Caco-2 (cell line): ENCODE results near the gene P3H2. TPM values are rescaled to one million over a fixed set of nuclear protein-coding genes. Genes with fewer than 3 reads are reported as not detected.

Experiments used
- BruUV-seq: library from RNA; stranded (reverse); fragments of 400-500 nt; replicated peaks from 2 replicates; lab custom pipeline; 2021; lab: Mats Ljungman, UMichigan
- CTCF ChIA-PET: fragments of 300-600 bp; sonication (Branson Sonifier 250); formaldehyde crosslinking; loops from one replicate; lab custom pipeline; 2022; ENCODE audit warnings: antibody characterized with exemption; lab: Charles Lee
- POLR2A ChIA-PET: fragments of 300-600 bp; sonication (Branson Sonifier 250); formaldehyde crosslinking; loops from one replicate; lab custom pipeline; 2022; ENCODE audit warnings: antibody characterized with exemption; lab: Charles Lee
- DNase-seq, 2 experiments: peaks; one replicate each; pipeline versions ENCODE4 v3.0.0 to v3.0.0-alpha.2; 2020 to 2022
- H3K27me3 ChIP-seq: replicated peaks from 2 replicates; pipeline ENCODE4 v1.6.0; 2011; ENCODE audit warnings: low read length; ENCODE audit not compliant: control insufficient read depth, insufficient read depth
- H3K36me3 ChIP-seq: 2 replicates; pipeline ENCODE4 v1.5.1; 2011; ENCODE audit warnings: low read length; ENCODE audit not compliant: control insufficient read depth, insufficient read depth
- H3K4me1 ChIP-seq: fragments of 250-450 bp; sonication (Bioruptor Pico); 2 replicates; pipeline ENCODE4 v1.5.1; 2020; ENCODE audit warnings: mild to moderate bottlenecking
- H3K4me3 ChIP-seq: 2 replicates; pipeline ENCODE4 v1.5.1; 2011; ENCODE audit warnings: low read depth, mild to moderate bottlenecking, control low read depth, low read length
- H3K9me3 ChIP-seq: fragments of 250-450 bp; sonication (Bioruptor Pico); 2 replicates; pipeline ENCODE4 v1.5.1; 2020; ENCODE audit warnings: mild to moderate bottlenecking, moderate library complexity
- H3K27ac Mint-ChIP-seq: one replicate; pipeline ENCODE4 v1.8.0; 2022; ENCODE audit warnings: mixed read lengths; ENCODE audit not compliant: unreplicated experiment
- H3K27me3 Mint-ChIP-seq: one replicate; pipeline ENCODE4 v1.8.0; 2022; ENCODE audit warnings: mixed read lengths; ENCODE audit not compliant: insufficient read depth, unreplicated experiment
- H3K36me3 Mint-ChIP-seq: one replicate; pipeline ENCODE4 v1.8.0; 2022; ENCODE audit warnings: mild to moderate bottlenecking, mixed read lengths; ENCODE audit not compliant: insufficient read depth, unreplicated experiment
- H3K4me1 Mint-ChIP-seq: one replicate; pipeline ENCODE4 v1.8.0; 2022; ENCODE audit warnings: low read depth, mixed read lengths; ENCODE audit not compliant: unreplicated experiment
- H3K4me3 Mint-ChIP-seq: one replicate; pipeline ENCODE4 v1.8.0; 2022; ENCODE audit warnings: mild to moderate bottlenecking, moderate library complexity, mixed read lengths; ENCODE audit not compliant: unreplicated experiment
- H3K9me3 Mint-ChIP-seq: one replicate; pipeline ENCODE4 v1.8.0; 2022; ENCODE audit warnings: mixed read lengths; ENCODE audit not compliant: unreplicated experiment
- CTCF ChIP-seq, 2 experiments: fragments of 200-600 bp in 1 of 2; IDR thresholded peaks; 1 replicate in 1 of 2; 2 replicates in 1 of 2; pipeline versions ENCODE4 v1.5.1 to v1.8.0; 2011 to 2022; ENCODE audit warnings: antibody characterized with exemption in 1 of 2, control low read depth in 1 of 2, inconsistent platforms in 1 of 2, low read depth in 1 of 2, low read length in 1 of 2, mild to moderate bottlenecking in 1 of 2, moderate library complexity in 1 of 2; ENCODE audit not compliant: insufficient read depth in 1 of 2, severe bottlenecking in 1 of 2, unreplicated experiment in 1 of 2
- intact Hi-C: fragments of 100-400 bp; cut with micrococcal nuclease; formaldehyde crosslinking; loops from one replicate; pipeline ENCODE4 v1.10.0; 2022; ENCODE audit not compliant: unreplicated experiment
- total RNA-seq: library from RNA; stranded (reverse); gene quantifications from 2 replicates; pipeline ENCODE4 v1.2.3, GENCODE V29; 2022

The P3H2 gene
- total RNA-seq, 1 experiment from 2014 or later, result 55.8 TPM

GRCh38 chr3:190005343-190006113, 115.2 kb downstream of the P3H2 start:
- no peaks in the 10 kb centered on the region for H3K27me3 ChIP-seq
- peaks cover 5% of the 10 kb centered on the region for H3K4me1 ChIP-seq
- Mint-ChIP-seq H3K9me3 (no peaks in the 10 kb centered on the region), H3K36me3 (no peaks in the 10 kb centered on the region), H3K4me1 (peaks cover 9% of the 10 kb centered on the region), H3K27ac (no peak overlapping the region), H3K27me3 (no peaks in the 10 kb centered on the region), H3K4me3 (no peak overlapping the region)
- CTCF ChIA-PET, result no interaction called here
- no peak for DNase-seq
- no peak for TF ChIP-seq CTCF (IDR thresholded peaks at IDR 0.05; ENCODE audit: insufficient read depth in 1 of 2, low read depth in 1 of 2, low read length in 1 of 2, severe bottlenecking in 1 of 2, unreplicated experiment in 1 of 2)
- H3K36me3 ChIP-seq, result no peaks in the 10 kb centered on the region
- intact Hi-C loops, result no loop called here
- no peaks in the 10 kb centered on the region for H3K9me3 ChIP-seq
- BruUV-seq, result no TSS peak
- POLR2A ChIA-PET, result no interaction called here
- no peak overlapping the region for H3K4me3 ChIP-seq

GRCh38 chr3:190004656-190005055, 116.0 kb downstream of the P3H2 start:
- no peaks in the 10 kb centered on the region for H3K4me1 ChIP-seq
- TF ChIP-seq CTCF (IDR thresholded peaks at IDR 0.05; ENCODE audit: insufficient read depth in 1 of 2, low read depth in 1 of 2, low read length in 1 of 2, severe bottlenecking in 1 of 2, unreplicated experiment in 1 of 2), result no peak

GRCh38 chr3:190003681-190004123, 117.0 kb downstream of the P3H2 start:
- H3K36me3 ChIP-seq, result no peaks in the 10 kb centered on the region
- DNase-seq, result no peak
- Mint-ChIP-seq H3K4me1 (peaks cover 8% of the 10 kb centered on the region), H3K9me3 (no peaks in the 10 kb centered on the region), H3K27me3 (no peaks in the 10 kb centered on the region), H3K4me3 (no peak overlapping the region), H3K36me3 (no peaks in the 10 kb centered on the region), H3K27ac (no peak overlapping the region)
- no peaks in the 10 kb centered on the region for H3K9me3 ChIP-seq
- CTCF ChIA-PET, result no interaction called here
- TF ChIP-seq CTCF (IDR thresholded peaks at IDR 0.05; ENCODE audit: insufficient read depth in 1 of 2, low read depth in 1 of 2, low read length in 1 of 2, severe bottlenecking in 1 of 2, unreplicated experiment in 1 of 2), result no peak
- H3K4me1 ChIP-seq, result no peaks in the 10 kb centered on the region
- no peaks in the 10 kb centered on the region for H3K27me3 ChIP-seq
- POLR2A ChIA-PET, result no interaction called here
- intact Hi-C loops, result no loop called here
- no TSS peak for BruUV-seq
- H3K4me3 ChIP-seq, result no peak overlapping the region

More at GRCh38 chr3:190004656-190005055, 116.0 kb downstream of the P3H2 start:
- intact Hi-C loops, result no loop called here
- BruUV-seq, result no TSS peak
- no peak overlapping the region for H3K4me3 ChIP-seq
- Mint-ChIP-seq H3K4me1 (peaks cover 8% of the 10 kb centered on the region), H3K27me3 (no peaks in the 10 kb centered on the region), H3K4me3 (no peak overlapping the region), H3K9me3 (no peaks in the 10 kb centered on the region), H3K36me3 (no peaks in the 10 kb centered on the region), H3K27ac (no peak overlapping the region)
- H3K36me3 ChIP-seq, result no peaks in the 10 kb centered on the region
- CTCF ChIA-PET, result no interaction called here
- POLR2A ChIA-PET, result no interaction called here
- no peaks in the 10 kb centered on the region for H3K27me3 ChIP-seq
- no peak for DNase-seq
- H3K9me3 ChIP-seq, result no peaks in the 10 kb centered on the region
